Psoas muscle (tissue), 8 donors: ENCODE measurements around the gene PAM. TPM values are rescaled to one million over a fixed set of nuclear protein-coding genes. Genes with fewer than 3 reads are reported as not detected.

Experiments
- ATAC-seq, 4 donors: fragments of 200-7000 bp; cut with Tn5 transposase; one replicate each; pipeline ENCODE4 v1.9.1; 2020; ENCODE audit warnings: moderate library complexity in 3 of 4, mild to moderate bottlenecking in 2 of 4
- DNase-seq, 2 donors: peaks; one replicate each; pipeline ENCODE4 v3.0.0-alpha.2; 2020
- H3K27ac ChIP-seq: fragments of 200-600 bp; one replicate; pipeline ENCODE4 v1.8.0; 2022
- H3K27me3 ChIP-seq, 3 donors: fragments of 200-600 bp in 1 of 3; one replicate each; pipeline versions ENCODE4 v1.6.1 to v1.8.0; 2013 to 2022; ENCODE audit warnings: low read length in 2 of 3, mild to moderate bottlenecking in 2 of 3, moderate library complexity in 1 of 3; ENCODE audit not compliant: insufficient read depth in 3 of 3
- H3K36me3 ChIP-seq, 2 donors: fragments of 200-600 bp in 1 of 2; one replicate each; pipeline versions ENCODE4 v1.6.1 to v1.8.0; 2013 to 2022; ENCODE audit warnings: low read depth in 1 of 2, mild to moderate bottlenecking in 1 of 2, moderate library complexity in 1 of 2; ENCODE audit not compliant: insufficient read depth in 1 of 2
- H3K4me1 ChIP-seq: fragments of 200-600 bp; one replicate; pipeline ENCODE4 v1.8.0; 2022
- H3K4me3 ChIP-seq: fragments of 200-600 bp; one replicate; pipeline ENCODE4 v1.8.0; 2022; ENCODE audit warnings: mild to moderate bottlenecking
- H3K9me3 ChIP-seq: fragments of 200-600 bp; one replicate; pipeline ENCODE4 v1.8.0; 2022
- WGBS, 3 donors: extraction: QIAGEN DNeasy Blood & Tissue Kit; methylation state at CpG; one replicate each; pipeline versions ENCODE4 v1.1.6 to v1.1.7; 2013; 5-methylcytosine and 5-hydroxymethylcytosine counted together
- intact Hi-C, 2 donors: fragments of 100-400 bp; cut with DNase I; formaldehyde crosslinking; loops; one replicate each; pipeline versions ENCODE4 v1.11.0 to v1.14.2; 2022
- polyA plus RNA-seq, 3 donors: library from polyadenylated mRNA; stranded (reverse); fragments of 200-250 nt; gene quantifications; one replicate each; pipeline ENCODE4 v1.2.3, GENCODE V29; 2013
- total RNA-seq, 4 donors: library from RNA; stranded (reverse); fragmentation: NEBNext Ultra II Directional in 2 of 4; extraction: Animal tissue kit (Norgen Biotek cat#: 25700) in 2 of 4; gene quantifications; one replicate each; pipeline versions ENCODE4 v1.2.1 to v1.2.4, GENCODE V29; 2021 to 2023
- TF ChIP-seq, protein P1 (sequence below): fragments of 200-600 bp; IDR thresholded peaks from one replicate; pipeline ENCODE4 v1.8.0; 2022; ENCODE audit warnings: antibody characterized with exemption
- donor health status: healthy with polysubstance abuse.
- donor health status: DM: no; HTN: no; CAD: no; lungs with moderate emphysema.
- donor health status: Bipolar disorder and iron deficiency.
- donor health status: healthy.
- donor health status: DM: yes; HTN: yes; CAD: no.
- donor health status: DM: no; HTN: no; CAD: no.
- donor health status: DM: no; HTN: no; CAD: no.
- donor health status: DM: yes; HTN: yes; CAD: no.

Gene PAM
- total and polyA plus RNA-seq, 7 donors = 29.5 to 279 (median 191) TPM

DNA sequence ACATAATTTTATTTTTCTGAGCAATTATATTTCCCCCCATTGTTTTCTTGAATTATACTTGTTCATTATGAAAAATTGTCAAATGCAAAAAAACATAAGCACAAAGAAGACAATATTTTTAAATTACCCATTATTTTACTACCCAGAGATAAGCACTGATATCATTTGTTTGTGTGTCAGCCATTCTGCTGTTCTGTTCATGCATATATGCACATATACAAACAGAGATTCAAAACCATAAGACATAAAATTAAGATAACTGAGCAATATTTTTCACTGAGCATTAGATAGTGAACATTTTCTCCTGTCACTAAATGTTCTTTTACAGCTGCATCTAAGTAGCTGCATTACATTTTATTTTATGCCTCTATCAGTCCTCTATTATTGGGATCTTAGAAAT lies 35.6 kb downstream of the PAM start:
- H3K4me3 ChIP-seq = no peak overlapping the region
- intact Hi-C loops = no loop called here
- ATAC-seq (no peak), DNase-seq (no peak)
- TF ChIP-seq, protein P1, sequence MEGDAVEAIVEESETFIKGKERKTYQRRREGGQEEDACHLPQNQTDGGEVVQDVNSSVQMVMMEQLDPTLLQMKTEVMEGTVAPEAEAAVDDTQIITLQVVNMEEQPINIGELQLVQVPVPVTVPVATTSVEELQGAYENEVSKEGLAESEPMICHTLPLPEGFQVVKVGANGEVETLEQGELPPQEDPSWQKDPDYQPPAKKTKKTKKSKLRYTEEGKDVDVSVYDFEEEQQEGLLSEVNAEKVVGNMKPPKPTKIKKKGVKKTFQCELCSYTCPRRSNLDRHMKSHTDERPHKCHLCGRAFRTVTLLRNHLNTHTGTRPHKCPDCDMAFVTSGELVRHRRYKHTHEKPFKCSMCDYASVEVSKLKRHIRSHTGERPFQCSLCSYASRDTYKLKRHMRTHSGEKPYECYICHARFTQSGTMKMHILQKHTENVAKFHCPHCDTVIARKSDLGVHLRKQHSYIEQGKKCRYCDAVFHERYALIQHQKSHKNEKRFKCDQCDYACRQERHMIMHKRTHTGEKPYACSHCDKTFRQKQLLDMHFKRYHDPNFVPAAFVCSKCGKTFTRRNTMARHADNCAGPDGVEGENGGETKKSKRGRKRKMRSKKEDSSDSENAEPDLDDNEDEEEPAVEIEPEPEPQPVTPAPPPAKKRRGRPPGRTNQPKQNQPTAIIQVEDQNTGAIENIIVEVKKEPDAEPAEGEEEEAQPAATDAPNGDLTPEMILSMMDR = no peak
- peaks cover 57% of the 10 kb centered on the region for H3K4me1 ChIP-seq
- H3K27me3 ChIP-seq = no peaks in the 10 kb centered on the region
- no peak overlapping the region for H3K27ac ChIP-seq
- H3K9me3 ChIP-seq = no peaks in the 10 kb centered on the region
- no peaks in the 10 kb centered on the region for H3K36me3 ChIP-seq

DNA sequence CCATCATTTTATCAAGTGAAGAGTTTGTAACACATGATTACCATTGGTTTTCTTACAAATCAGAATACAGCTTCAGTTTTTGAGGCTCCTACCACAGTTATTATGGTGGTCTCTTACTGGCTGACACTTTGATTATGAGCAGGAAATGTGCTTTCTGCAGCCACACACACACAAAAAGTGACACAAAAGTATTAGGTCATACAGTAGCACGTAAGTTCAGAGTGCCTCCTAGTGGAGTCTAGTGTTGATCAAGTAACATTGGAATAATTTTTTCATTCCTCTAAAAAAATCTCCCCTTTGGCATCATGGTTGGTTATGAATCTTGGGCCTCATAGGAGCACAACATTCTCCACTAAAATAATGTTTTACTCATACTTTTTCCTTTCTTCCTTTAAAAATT lies 37.6 kb downstream of the PAM start:
- DNase-seq = no peak
- Histone ChIP-seq H3K36me3 (no peaks in the 10 kb centered on the region), H3K27ac (peak overlapping the region; percentile 18), H3K9me3 (no peaks in the 10 kb centered on the region), H3K4me3 (no peak overlapping the region), H3K4me1 (peaks cover 63% of the 10 kb centered on the region), H3K27me3 (no peaks in the 10 kb centered on the region)
- TF ChIP-seq, protein P1 = peak; percentile 9
- 61 to 84% (median 75%) methylated on average over 1 of the region's 1 CpG for WGBS, 3 donors
- no peak for ATAC-seq
- intact Hi-C loops = no loop called here

DNA sequence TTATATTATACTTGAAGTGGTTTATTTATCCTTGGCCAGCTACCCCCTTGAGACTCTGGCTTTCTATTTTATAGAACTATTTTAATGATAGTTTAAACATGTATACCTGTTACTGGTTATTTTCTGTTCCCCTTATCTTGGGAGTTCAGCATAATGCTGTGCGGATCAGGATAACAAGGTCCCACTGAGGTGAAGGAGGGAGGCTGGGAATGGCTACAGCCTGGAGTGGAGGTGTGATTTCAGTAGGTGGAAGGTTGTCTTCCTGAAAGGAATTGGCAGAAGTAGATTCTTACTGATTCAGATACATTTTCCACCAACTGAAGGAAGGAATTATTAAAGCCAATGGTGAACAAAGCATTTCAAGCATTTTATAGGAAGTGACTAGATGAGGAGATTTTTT lies 38.9 kb downstream of the PAM start:
- intact Hi-C loops = no loop called here
- Histone ChIP-seq H3K4me3 (no peak overlapping the region), H3K27me3 (no peaks in the 10 kb centered on the region), H3K27ac (peak overlapping the region; percentile 91), H3K9me3 (no peaks in the 10 kb centered on the region), H3K36me3 (no peaks in the 10 kb centered on the region), H3K4me1 (peaks cover 67% of the 10 kb centered on the region)
- ATAC-seq = no peak
- DNase-seq = no peak
- 94% methylated on average over 1 of the region's 1 CpG for WGBS, 3 donors
- TF ChIP-seq, protein P1 = no peak

GRCh38 chr5:102794677-102795331 lies 39.7 kb downstream of the PAM start:
- intact Hi-C loops = loop anchor here (5.0 kb wide), 1 partner anchor 72 kb away; no protein-coding TSS in a partner anchor
- WGBS, 3 donors = 31 to 57% (median 39%) methylated on average over 3 of the region's 3 CpGs
- Histone ChIP-seq H3K27me3 (no peaks in the 10 kb centered on the region), H3K27ac (peak overlapping the region; percentile 91), H3K4me1 (peaks cover 66% of the 10 kb centered on the region), H3K4me3 (peak overlapping the region; percentile 52), H3K36me3 (no peaks in the 10 kb centered on the region), H3K9me3 (no peaks in the 10 kb centered on the region)
- TF ChIP-seq, protein P1 = no peak
- DNase-seq (no peak), ATAC-seq (peak in 1 of 4 donors; percentile 20)

DNA sequence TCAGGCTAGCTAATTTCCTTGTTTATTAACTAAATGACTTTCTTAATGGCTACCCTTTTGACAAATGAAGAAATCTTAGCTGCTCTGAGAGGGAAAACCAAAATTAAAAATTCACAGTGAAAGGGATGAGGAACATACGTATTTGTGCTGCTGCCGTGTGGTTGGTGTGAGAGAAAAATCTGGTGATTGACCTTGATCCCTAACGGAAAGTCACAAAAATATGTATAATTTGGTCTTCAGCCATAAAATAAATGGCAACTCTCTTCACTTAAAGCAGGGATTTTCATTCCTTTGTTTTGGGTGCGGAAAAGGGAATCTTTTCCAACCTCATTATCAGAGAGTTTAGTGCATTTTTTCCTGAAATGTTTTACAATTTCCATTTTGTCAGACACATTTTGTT lies 40.4 kb downstream of the PAM start:
- TF ChIP-seq, protein P1 = no peak
- H3K4me3 ChIP-seq = peak overlapping the region; percentile 52
- H3K27ac ChIP-seq = peak overlapping the region; percentile 91
- no peaks in the 10 kb centered on the region for H3K36me3 ChIP-seq
- 31 to 39% (median 31%) methylated on average over 4 of the region's 4 CpGs for WGBS, 3 donors
- ATAC-seq (no peak), DNase-seq (no peak)
- no peaks in the 10 kb centered on the region for H3K9me3 ChIP-seq
- intact Hi-C loops = loop anchor here (5.0 kb wide), 1 partner anchor 72 kb away; no protein-coding TSS in a partner anchor
- H3K4me1 ChIP-seq = peaks cover 62% of the 10 kb centered on the region
- no peaks in the 10 kb centered on the region for H3K27me3 ChIP-seq
